ENCODE results near the gene LPCAT2.

The LPCAT2 gene

DNA sequence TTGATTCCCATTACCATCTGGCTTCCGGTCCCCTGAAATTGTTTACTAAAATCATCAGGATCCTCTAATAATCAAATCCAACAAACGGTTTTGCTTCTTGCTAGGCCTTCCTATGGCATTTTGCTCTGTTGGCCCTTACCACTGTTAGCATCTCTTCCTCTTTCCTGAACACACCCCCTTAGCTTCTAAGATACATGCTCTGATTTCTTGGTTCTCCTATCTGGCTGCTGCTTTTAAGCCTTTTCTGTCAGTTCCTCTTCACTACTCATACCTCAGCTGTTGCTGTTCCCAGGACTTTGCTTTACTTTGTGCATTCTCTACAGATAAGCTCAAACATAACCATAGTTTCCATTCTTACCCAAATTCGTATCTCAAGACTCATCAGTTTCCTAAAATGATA lies 69.0 kb downstream of the LPCAT2 start:
- ChIA-PET CTCF (no interaction called here), POLR2A (ENCODE audit: low non-redundant PET) (no interaction called here)
- no peak overlapping the region for H3K27ac ChIP-seq
- TF ChIP-seq, protein P1, sequence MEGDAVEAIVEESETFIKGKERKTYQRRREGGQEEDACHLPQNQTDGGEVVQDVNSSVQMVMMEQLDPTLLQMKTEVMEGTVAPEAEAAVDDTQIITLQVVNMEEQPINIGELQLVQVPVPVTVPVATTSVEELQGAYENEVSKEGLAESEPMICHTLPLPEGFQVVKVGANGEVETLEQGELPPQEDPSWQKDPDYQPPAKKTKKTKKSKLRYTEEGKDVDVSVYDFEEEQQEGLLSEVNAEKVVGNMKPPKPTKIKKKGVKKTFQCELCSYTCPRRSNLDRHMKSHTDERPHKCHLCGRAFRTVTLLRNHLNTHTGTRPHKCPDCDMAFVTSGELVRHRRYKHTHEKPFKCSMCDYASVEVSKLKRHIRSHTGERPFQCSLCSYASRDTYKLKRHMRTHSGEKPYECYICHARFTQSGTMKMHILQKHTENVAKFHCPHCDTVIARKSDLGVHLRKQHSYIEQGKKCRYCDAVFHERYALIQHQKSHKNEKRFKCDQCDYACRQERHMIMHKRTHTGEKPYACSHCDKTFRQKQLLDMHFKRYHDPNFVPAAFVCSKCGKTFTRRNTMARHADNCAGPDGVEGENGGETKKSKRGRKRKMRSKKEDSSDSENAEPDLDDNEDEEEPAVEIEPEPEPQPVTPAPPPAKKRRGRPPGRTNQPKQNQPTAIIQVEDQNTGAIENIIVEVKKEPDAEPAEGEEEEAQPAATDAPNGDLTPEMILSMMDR (conservative IDR thresholded peaks at IDR 0.05; ENCODE audit: low read depth), result no peak
- no peak for DNase-seq (ENCODE audit: low spot score)

- CTCF ChIA-PET, result interaction anchor here (0.6 kb wide), 1 partner anchor 724 kb away, joined by 4 read pairs; no protein-coding TSS in a partner anchor
- TF ChIP-seq, protein P1 (conservative IDR thresholded peaks at IDR 0.05; ENCODE audit: low read depth), result no peak
- POLR2A ChIA-PET (ENCODE audit: low non-redundant PET), result no interaction called here
- no peak for DNase-seq (ENCODE audit: low spot score)
- no peak overlapping the region for H3K27ac ChIP-seq
Observed at GRCh38 chr16:55585631-55586030, 76.8 kb downstream of the LPCAT2 start.

- POLR2A ChIA-PET (ENCODE audit: low non-redundant PET), result no interaction called here
- TF ChIP-seq, protein P1 (conservative IDR thresholded peaks at IDR 0.05; ENCODE audit: low read depth), result no peak
- CTCF ChIA-PET, result no interaction called here
- no peak for DNase-seq (ENCODE audit: low spot score)
- H3K27ac ChIP-seq, result no peak overlapping the region
Observed at GRCh38 chr16:55588799-55589198, 79.9 kb downstream of the LPCAT2 start.

DNA sequence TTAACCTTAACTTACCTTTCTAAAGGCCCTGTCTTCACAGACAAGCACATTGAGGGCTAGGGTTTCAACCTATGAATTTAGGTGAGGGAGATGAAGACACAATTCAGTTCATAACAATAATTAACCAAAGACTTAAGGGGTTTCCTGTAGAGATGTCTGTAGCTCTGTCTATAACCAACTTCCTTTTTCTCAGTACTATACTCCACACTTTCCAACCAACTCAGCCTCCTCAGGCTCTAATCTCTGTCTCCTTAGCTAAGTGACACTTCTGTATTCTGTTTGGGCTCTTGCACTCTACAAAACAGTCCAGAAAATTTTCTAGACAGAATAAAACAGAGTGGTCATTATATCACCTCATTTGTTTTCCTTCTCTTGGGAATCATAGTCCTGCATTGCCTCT lies 83.4 kb downstream of the LPCAT2 start:
- POLR2A ChIA-PET (ENCODE audit: low non-redundant PET), result no interaction called here
- no peak overlapping the region for H3K27ac ChIP-seq
- no peak for DNase-seq (ENCODE audit: low spot score)
- CTCF ChIA-PET, result no interaction called here
- TF ChIP-seq, protein P1 (conservative IDR thresholded peaks at IDR 0.05; ENCODE audit: low read depth), result no peak

DNA sequence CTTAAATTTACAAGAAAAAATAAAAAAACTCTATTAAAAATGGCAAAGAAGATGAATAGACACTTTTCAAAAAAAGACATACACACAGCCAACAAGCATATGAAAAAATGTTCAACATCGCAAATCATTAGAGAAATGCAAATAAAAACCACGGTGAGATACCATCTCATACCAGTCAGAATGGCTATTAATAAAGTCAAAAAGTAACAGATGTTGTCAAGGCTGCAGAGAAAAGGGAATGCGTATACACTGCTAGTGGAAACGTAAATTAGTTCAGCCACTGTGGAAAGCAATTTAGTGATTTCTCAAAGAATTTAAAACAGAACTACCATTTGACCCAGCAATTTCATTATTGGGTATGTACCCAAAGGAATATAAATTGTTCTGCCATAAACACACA lies 89.1 kb downstream of the LPCAT2 start:
- CTCF ChIA-PET, result no interaction called here
- TF ChIP-seq, protein P1 (conservative IDR thresholded peaks at IDR 0.05; ENCODE audit: low read depth), result no peak

DNA sequence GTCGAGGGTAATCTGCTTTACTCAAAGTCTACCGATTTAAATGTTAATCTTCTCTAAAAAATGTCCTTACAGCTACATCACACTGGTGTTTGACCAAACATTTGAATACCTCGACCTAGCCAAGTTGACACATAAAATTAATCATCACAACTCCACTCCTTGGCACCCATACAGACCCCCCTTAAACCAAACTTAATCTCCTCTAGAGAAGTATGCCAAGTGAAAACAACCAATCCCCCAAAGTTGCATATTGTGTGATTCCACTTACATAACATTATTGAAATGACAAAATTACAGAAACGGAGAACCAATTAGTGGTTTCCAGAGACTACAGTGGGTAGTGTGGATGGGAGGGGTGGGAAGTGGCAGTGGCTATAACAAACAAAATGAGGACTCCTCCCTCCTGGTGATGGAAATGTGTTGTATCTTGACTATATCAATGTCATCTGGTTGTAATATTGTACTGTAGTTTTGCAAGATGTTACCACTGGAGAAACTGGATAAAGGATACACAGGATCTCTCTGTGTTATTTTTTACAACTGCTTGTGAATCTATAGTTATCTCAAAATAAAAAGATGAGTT lies 97.0 kb downstream of the LPCAT2 start:
- ChIA-PET POLR2A (ENCODE audit: low non-redundant PET) (no interaction called here), CTCF (no interaction called here)
- DNase-seq (ENCODE audit: low spot score), result no peak
- TF ChIP-seq, protein P1 (conservative IDR thresholded peaks at IDR 0.05; ENCODE audit: low read depth), result no peak
- H3K27ac ChIP-seq, result no peak overlapping the region

More for the DNA sequence above, 89.1 kb downstream of the LPCAT2 start:
- H3K27ac ChIP-seq, result no peak overlapping the region
- POLR2A ChIA-PET (ENCODE audit: low non-redundant PET), result no interaction called here
- DNase-seq (ENCODE audit: low spot score), result no peak
